ENCODE measurements around the gene ALDH3A2.

The ALDH3A2 gene

GRCh38 chr17:19654896-19655295 is 6.3 kb downstream of the ALDH3A2 start:
- no peak for TF ChIP-seq REST (IDR thresholded peaks at IDR 0.05; ENCODE audit: insufficient read depth in 1 of 2, low read depth in 2 of 2, low read length in 2 of 2)
- no peak for TF ChIP-seq FOXP2 (optimal IDR thresholded peaks at IDR 0.05; ENCODE audit: borderline replicate concordance, extremely low read depth, extremely low read length, insufficient read depth)
- no peak for TF ChIP-seq TAF1 (IDR thresholded peaks at IDR 0.05; ENCODE audit: borderline replicate concordance, insufficient read depth, low read length)
- TF ChIP-seq POLR2AphosphoS5 (IDR thresholded peaks at IDR 0.05; ENCODE audit: low read depth, low read length), result no peak
- TF ChIP-seq SIN3A (IDR thresholded peaks at IDR 0.05; ENCODE audit: borderline replicate concordance, insufficient read depth, low read length), result no peak

- TF ChIP-seq TAF1 (IDR thresholded peaks at IDR 0.05; ENCODE audit: borderline replicate concordance, insufficient read depth, low read length) (no peak), FOXP2 (optimal IDR thresholded peaks at IDR 0.05; ENCODE audit: borderline replicate concordance, extremely low read depth, extremely low read length, insufficient read depth) (no peak), REST (IDR thresholded peaks at IDR 0.05; ENCODE audit: insufficient read depth in 1 of 2, low read depth in 2 of 2, low read length in 2 of 2) (no peak), POLR2AphosphoS5 (IDR thresholded peaks at IDR 0.05; ENCODE audit: low read depth, low read length) (no peak), SIN3A (IDR thresholded peaks at IDR 0.05; ENCODE audit: borderline replicate concordance, insufficient read depth, low read length) (no peak)
These were observed 7.8 kb downstream of the ALDH3A2 start for GRCh38 chr17:19656336-19656735.

GRCh38 chr17:19656851-19657581 is 8.5 kb downstream of the ALDH3A2 start:
- TF ChIP-seq FOXP2 (optimal IDR thresholded peaks at IDR 0.05; ENCODE audit: borderline replicate concordance, extremely low read depth, extremely low read length, insufficient read depth) (no peak), REST (IDR thresholded peaks at IDR 0.05; ENCODE audit: insufficient read depth in 1 of 2, low read depth in 2 of 2, low read length in 2 of 2) (no peak), SIN3A (IDR thresholded peaks at IDR 0.05; ENCODE audit: borderline replicate concordance, insufficient read depth, low read length) (no peak), POLR2AphosphoS5 (IDR thresholded peaks at IDR 0.05; ENCODE audit: low read depth, low read length) (no peak), TAF1 (IDR thresholded peaks at IDR 0.05; ENCODE audit: borderline replicate concordance, insufficient read depth, low read length) (no peak)

GRCh38 chr17:19659366-19660177 is 11.0 kb downstream of the ALDH3A2 start:
- TF ChIP-seq TAF1 (IDR thresholded peaks at IDR 0.05; ENCODE audit: borderline replicate concordance, insufficient read depth, low read length), result no peak
- no peak for TF ChIP-seq REST (IDR thresholded peaks at IDR 0.05; ENCODE audit: insufficient read depth in 1 of 2, low read depth in 2 of 2, low read length in 2 of 2)
- TF ChIP-seq SIN3A (IDR thresholded peaks at IDR 0.05; ENCODE audit: borderline replicate concordance, insufficient read depth, low read length), result no peak
- TF ChIP-seq FOXP2 (optimal IDR thresholded peaks at IDR 0.05; ENCODE audit: borderline replicate concordance, extremely low read depth, extremely low read length, insufficient read depth), result no peak
- no peak for TF ChIP-seq POLR2AphosphoS5 (IDR thresholded peaks at IDR 0.05; ENCODE audit: low read depth, low read length)

Measured in PFSK-1 (cell line).